ENCODE measurements around the gene MAP2K5. TPM values are rescaled to one million over a fixed set of nuclear protein-coding genes. Genes with fewer than 3 reads are reported as not detected.

Gene MAP2K5
- polyA plus RNA-seq, 1 donor from 2014 or later, result 12.1 TPM

- no peaks in the 10 kb centered on the region for H3K79me2 ChIP-seq (replicated peaks; ENCODE audit: insufficient read depth, low read length)
- no peak overlapping the region for H2AFZ ChIP-seq (ENCODE audit: low read depth, low read length)
- H3F3A ChIP-seq (ENCODE audit: insufficient read depth, low read length, poor library complexity, severe bottlenecking), result no peaks in the 10 kb centered on the region
- no peaks in the 10 kb centered on the region for H3K36me3 ChIP-seq (ENCODE audit: insufficient read depth, low read length)
- no peak overlapping the region for H3K9ac ChIP-seq (ENCODE audit: low read length)
- H3K4me3 ChIP-seq (ENCODE audit: low read length), result no peak overlapping the region
- H4K20me1 ChIP-seq (ENCODE audit: insufficient read depth), result no peaks in the 10 kb centered on the region
- H3K4me2 ChIP-seq (ENCODE audit: low read length), result no peak overlapping the region
- TF ChIP-seq, protein P1, sequence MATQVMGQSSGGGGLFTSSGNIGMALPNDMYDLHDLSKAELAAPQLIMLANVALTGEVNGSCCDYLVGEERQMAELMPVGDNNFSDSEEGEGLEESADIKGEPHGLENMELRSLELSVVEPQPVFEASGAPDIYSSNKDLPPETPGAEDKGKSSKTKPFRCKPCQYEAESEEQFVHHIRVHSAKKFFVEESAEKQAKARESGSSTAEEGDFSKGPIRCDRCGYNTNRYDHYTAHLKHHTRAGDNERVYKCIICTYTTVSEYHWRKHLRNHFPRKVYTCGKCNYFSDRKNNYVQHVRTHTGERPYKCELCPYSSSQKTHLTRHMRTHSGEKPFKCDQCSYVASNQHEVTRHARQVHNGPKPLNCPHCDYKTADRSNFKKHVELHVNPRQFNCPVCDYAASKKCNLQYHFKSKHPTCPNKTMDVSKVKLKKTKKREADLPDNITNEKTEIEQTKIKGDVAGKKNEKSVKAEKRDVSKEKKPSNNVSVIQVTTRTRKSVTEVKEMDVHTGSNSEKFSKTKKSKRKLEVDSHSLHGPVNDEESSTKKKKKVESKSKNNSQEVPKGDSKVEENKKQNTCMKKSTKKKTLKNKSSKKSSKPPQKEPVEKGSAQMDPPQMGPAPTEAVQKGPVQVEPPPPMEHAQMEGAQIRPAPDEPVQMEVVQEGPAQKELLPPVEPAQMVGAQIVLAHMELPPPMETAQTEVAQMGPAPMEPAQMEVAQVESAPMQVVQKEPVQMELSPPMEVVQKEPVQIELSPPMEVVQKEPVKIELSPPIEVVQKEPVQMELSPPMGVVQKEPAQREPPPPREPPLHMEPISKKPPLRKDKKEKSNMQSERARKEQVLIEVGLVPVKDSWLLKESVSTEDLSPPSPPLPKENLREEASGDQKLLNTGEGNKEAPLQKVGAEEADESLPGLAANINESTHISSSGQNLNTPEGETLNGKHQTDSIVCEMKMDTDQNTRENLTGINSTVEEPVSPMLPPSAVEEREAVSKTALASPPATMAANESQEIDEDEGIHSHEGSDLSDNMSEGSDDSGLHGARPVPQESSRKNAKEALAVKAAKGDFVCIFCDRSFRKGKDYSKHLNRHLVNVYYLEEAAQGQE (IDR thresholded peaks at IDR 0.05; ENCODE audit: borderline replicate concordance), result no peak
- TF ChIP-seq EP300 (conservative IDR thresholded peaks at IDR 0.05; ENCODE audit: poor library complexity, severe bottlenecking), result no peak
- TF ChIP-seq TAF1 (IDR thresholded peaks at IDR 0.05; ENCODE audit: low read depth), result no peak
- TF ChIP-seq CTCF (IDR thresholded peaks at IDR 0.05; ENCODE audit: poor library complexity, severe bottlenecking), result no peak
- no peak for TF ChIP-seq POLR2AphosphoS5 (IDR thresholded peaks at IDR 0.05)
- TF ChIP-seq SMC3 (conservative IDR thresholded peaks at IDR 0.05; ENCODE audit: poor library complexity), result no peak
- no peak for TF ChIP-seq RAD21 (conservative IDR thresholded peaks at IDR 0.05)
- TF ChIP-seq MXI1 (conservative IDR thresholded peaks at IDR 0.05; ENCODE audit: poor library complexity, severe bottlenecking), result no peak
- TF ChIP-seq EZH2 (IDR thresholded peaks at IDR 0.05; ENCODE audit: borderline replicate concordance, insufficient read depth, low read length, poor library complexity, severe bottlenecking), result no peak
- H3K9me3 ChIP-seq (ENCODE audit: low read length), result no peaks in the 10 kb centered on the region
- no peak overlapping the region for H3K27ac ChIP-seq (ENCODE audit: low read length)
- no peaks in the 10 kb centered on the region for H3K27me3 ChIP-seq (ENCODE audit: insufficient read depth, low read depth, low read length)
- H3K9me2 ChIP-seq (ENCODE audit: insufficient read depth, low read length), result no peaks in the 10 kb centered on the region
Observed at GRCh38 chr15:67743558-67743957, 201.1 kb downstream of the MAP2K5 start.

DNA sequence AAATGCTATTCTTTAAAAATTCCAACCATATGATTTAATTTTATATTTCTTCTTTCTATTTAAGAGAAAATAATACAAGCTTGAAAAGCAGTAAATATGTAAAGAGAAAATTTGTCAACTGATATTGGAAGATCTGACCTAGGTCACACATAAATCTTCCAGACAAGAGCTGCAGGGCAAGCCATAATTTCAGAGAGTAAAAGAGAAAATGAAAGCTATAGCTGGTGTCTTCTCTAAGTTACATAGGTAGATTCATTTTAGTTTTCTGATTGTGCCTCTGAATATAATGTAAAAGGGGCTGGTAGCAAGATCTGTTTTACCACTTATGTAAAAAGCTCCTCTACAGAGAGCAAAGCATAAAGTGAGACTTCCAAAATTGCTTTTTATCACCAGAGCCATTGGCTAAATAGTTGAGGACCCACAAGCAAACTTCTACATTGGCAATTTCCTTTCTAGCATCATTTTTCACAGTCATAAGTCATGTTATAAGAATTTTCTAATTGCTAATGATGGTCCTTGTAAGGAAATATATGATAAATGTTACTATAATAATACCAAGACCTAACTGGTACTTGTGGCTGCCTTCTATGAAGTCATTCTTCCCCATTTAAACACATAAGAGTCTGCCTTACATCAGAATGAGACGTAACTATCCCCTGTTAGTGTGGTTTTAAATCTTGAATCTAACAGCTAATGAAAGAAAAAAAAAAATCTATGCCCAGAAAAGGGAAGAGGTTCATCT, 202.0 kb downstream of the MAP2K5 start:
- H4K20me1 ChIP-seq (ENCODE audit: insufficient read depth), result no peaks in the 10 kb centered on the region
- no peaks in the 10 kb centered on the region for H3K79me2 ChIP-seq (replicated peaks; ENCODE audit: insufficient read depth, low read length)
- no peak overlapping the region for H3K27ac ChIP-seq (ENCODE audit: low read length)
- no peak overlapping the region for H2AFZ ChIP-seq (ENCODE audit: low read depth, low read length)
- TF ChIP-seq MXI1 (conservative IDR thresholded peaks at IDR 0.05; ENCODE audit: poor library complexity, severe bottlenecking), result no peak
- no peak for TF ChIP-seq POLR2AphosphoS5 (IDR thresholded peaks at IDR 0.05)
- TF ChIP-seq SMC3 (conservative IDR thresholded peaks at IDR 0.05; ENCODE audit: poor library complexity), result no peak
- no peak for TF ChIP-seq EP300 (conservative IDR thresholded peaks at IDR 0.05; ENCODE audit: poor library complexity, severe bottlenecking)
- TF ChIP-seq, protein P1 (IDR thresholded peaks at IDR 0.05; ENCODE audit: borderline replicate concordance), result no peak
- no peak for TF ChIP-seq TAF1 (IDR thresholded peaks at IDR 0.05; ENCODE audit: low read depth)
- no peak for TF ChIP-seq CTCF (IDR thresholded peaks at IDR 0.05; ENCODE audit: poor library complexity, severe bottlenecking)
- TF ChIP-seq EZH2 (IDR thresholded peaks at IDR 0.05; ENCODE audit: borderline replicate concordance, insufficient read depth, low read length, poor library complexity, severe bottlenecking), result no peak
- no peak for TF ChIP-seq RAD21 (conservative IDR thresholded peaks at IDR 0.05)
- H3K4me2 ChIP-seq (ENCODE audit: low read length), result no peak overlapping the region
- H3K4me3 ChIP-seq (ENCODE audit: low read length), result no peak overlapping the region
- no peaks in the 10 kb centered on the region for H3K9me2 ChIP-seq (ENCODE audit: insufficient read depth, low read length)
- H3K27me3 ChIP-seq (ENCODE audit: insufficient read depth, low read depth, low read length), result no peaks in the 10 kb centered on the region
- H3K36me3 ChIP-seq (ENCODE audit: insufficient read depth, low read length), result no peaks in the 10 kb centered on the region
- H3F3A ChIP-seq (ENCODE audit: insufficient read depth, low read length, poor library complexity, severe bottlenecking), result no peaks in the 10 kb centered on the region
- H3K9me3 ChIP-seq (ENCODE audit: low read length), result no peaks in the 10 kb centered on the region
- no peak overlapping the region for H3K9ac ChIP-seq (ENCODE audit: low read length)
